Duodenal mucosa (tissue), 2 donors: ENCODE data around the gene SCAF1.

Experiments
- H3K27ac ChIP-seq: one replicate; pipeline ENCODE4 v1.7.0; 2013; ENCODE audit warnings: low read depth, low read length
- H3K27me3 ChIP-seq, 2 donors: one replicate each; pipeline ENCODE4 v1.7.0; 2013; ENCODE audit warnings: low read length in 2 of 2, control low read depth in 1 of 2; ENCODE audit not compliant: insufficient read depth in 2 of 2, control insufficient read depth in 1 of 2
- H3K36me3 ChIP-seq, 2 donors: one replicate each; pipeline ENCODE4 v1.7.0; 2013; ENCODE audit warnings: low read length in 2 of 2, control low read depth in 1 of 2; ENCODE audit not compliant: insufficient read depth in 2 of 2, control insufficient read depth in 1 of 2
- H3K4me1 ChIP-seq, 2 donors: one replicate each; pipeline ENCODE4 v1.7.0; 2013; ENCODE audit warnings: low read length in 2 of 2, control low read depth in 1 of 2; ENCODE audit not compliant: insufficient read depth in 2 of 2, control insufficient read depth in 1 of 2
- H3K4me3 ChIP-seq, 2 donors: one replicate each; pipeline ENCODE4 v1.7.0; 2013; ENCODE audit warnings: low read length in 2 of 2, low read depth in 1 of 2
- H3K9ac ChIP-seq, 2 donors: one replicate each; pipeline ENCODE4 v1.7.0; 2013; ENCODE audit warnings: low read length in 2 of 2, low read depth in 1 of 2
- H3K9me3 ChIP-seq, 2 donors: one replicate each; pipeline ENCODE4 v1.7.0; 2013; ENCODE audit warnings: low read length in 2 of 2, control low read depth in 1 of 2; ENCODE audit not compliant: control insufficient read depth in 1 of 2

The SCAF1 gene

DNA sequence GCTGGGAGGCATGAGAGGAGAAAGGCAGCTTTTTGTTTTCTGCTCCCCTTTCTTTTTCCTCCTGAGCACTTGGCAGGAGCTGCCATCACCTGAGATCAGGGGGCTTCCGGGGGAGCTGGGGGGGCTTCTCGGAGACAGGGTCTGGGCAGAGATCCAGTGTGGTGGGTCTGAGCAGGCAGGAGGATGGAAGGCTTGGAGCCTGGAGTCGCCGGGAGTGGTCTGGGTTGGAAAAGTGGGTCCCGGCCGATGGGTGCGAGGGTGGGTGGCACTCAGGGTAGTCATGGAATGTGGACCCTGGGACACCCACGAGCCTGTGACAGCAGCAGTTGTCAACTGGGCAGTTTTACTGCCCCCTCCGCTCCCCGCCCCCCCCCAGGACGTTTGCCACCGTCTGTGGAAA is 45.1 kb downstream of the SCAF1 start:
- Histone ChIP-seq H3K9me3 (no peaks in the 10 kb centered on the region), H3K4me1 (peaks cover 15 to 27% of the 10 kb centered on the region in 2 donors), H3K36me3 (peaks cover 19 to 45% of the 10 kb centered on the region in 2 donors), H3K27ac (no peak overlapping the region), H3K9ac (no peak overlapping the region), H3K4me3 (no peak overlapping the region), H3K27me3 (peaks cover 11 to 24% of the 10 kb centered on the region in 2 donors)

- Histone ChIP-seq H3K4me1 (peaks cover 15 to 27% of the 10 kb centered on the region in 2 donors), H3K36me3 (peaks cover 15 to 41% of the 10 kb centered on the region in 2 donors)
Measured at GRCh38 chr19:49687566-49688316, 45.7 kb downstream of the SCAF1 start.

GRCh38 chr19:49688531-49689132 is 46.6 kb downstream of the SCAF1 start:
- Histone ChIP-seq H3K36me3 (peaks cover 14 to 37% of the 10 kb centered on the region in 2 donors), H3K9ac (no peak overlapping the region), H3K4me1 (peaks cover 15 to 27% of the 10 kb centered on the region in 2 donors), H3K9me3 (no peaks in the 10 kb centered on the region), H3K27ac (no peak overlapping the region), H3K4me3 (no peak overlapping the region), H3K27me3 (peaks cover 11 to 24% of the 10 kb centered on the region in 2 donors)

More at GRCh38 chr19:49687566-49688316, 45.7 kb downstream of the SCAF1 start:
- Histone ChIP-seq H3K9ac (no peak overlapping the region), H3K9me3 (no peaks in the 10 kb centered on the region), H3K27ac (no peak overlapping the region), H3K4me3 (no peak overlapping the region), H3K27me3 (peaks cover 11 to 24% of the 10 kb centered on the region in 2 donors)

DNA sequence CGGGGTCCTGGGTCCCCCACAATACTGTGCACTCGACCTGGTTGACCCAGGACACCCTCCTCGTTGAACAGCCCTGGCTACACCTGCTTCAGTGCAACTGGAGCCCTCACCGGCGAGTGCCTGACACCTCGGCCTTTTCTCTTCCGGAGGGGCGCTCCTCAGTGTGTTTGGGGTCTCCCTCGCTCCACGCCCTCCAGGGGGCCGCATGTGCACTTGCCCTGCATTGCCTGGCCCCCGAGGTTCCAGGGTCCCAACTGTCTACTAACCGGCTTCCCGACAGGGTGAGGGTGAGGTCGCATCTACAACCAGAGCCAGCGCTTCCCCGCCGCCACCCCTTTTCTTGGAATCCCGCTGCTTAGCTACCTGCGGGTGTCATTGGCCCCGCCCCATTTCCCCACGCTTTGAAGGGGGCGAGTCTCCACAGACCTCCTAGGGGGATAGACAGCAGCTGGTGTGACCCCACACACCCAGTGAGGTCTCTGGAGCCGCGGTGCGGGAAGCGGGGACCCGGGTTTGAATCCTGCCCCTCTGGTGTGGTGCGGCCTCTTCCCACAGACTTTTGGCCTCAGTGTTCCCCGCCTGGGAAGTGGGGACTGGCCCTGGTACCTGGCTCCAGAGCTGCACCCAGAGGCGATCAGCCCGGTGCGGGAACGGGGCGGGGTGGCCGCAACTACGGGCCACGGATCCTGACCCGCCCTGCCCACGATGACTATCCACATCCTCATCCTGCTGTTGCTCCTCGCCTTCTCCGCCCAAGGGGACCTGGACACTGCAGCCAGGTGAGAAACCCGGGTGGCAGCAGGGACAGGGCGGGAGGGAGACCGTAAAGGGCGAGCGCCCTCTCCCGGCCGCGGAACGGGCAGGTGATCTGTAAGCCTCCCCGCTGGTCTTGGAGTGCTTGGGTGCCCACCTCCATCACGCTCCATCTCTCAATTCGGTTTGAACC is 47.4 kb downstream of the SCAF1 start, which contains the start of gene ADM5:
ADM5 (plus strand) TSS at position 462 of the 946 bp plus-strand sequence; CDS start at position 706, 244 bp downstream.
- peak within 1 kb of the TSS; percentile 64 to 72 for H3K4me3 ChIP-seq
- no peak within 1 kb of the TSS for H3K27ac ChIP-seq
- peaks cover 8 to 29% of the 10 kb centered on the region in 2 donors for H3K36me3 ChIP-seq
- H3K9ac ChIP-seq: peak within 1 kb of the TSS in 1 of 2 donors; percentile 3
- no peaks in the 10 kb centered on the region for H3K9me3 ChIP-seq
- peaks cover 15 to 27% of the 10 kb centered on the region in 2 donors for H3K4me1 ChIP-seq
- H3K27me3 ChIP-seq: peaks cover 11 to 24% of the 10 kb centered on the region in 2 donors

DNA sequence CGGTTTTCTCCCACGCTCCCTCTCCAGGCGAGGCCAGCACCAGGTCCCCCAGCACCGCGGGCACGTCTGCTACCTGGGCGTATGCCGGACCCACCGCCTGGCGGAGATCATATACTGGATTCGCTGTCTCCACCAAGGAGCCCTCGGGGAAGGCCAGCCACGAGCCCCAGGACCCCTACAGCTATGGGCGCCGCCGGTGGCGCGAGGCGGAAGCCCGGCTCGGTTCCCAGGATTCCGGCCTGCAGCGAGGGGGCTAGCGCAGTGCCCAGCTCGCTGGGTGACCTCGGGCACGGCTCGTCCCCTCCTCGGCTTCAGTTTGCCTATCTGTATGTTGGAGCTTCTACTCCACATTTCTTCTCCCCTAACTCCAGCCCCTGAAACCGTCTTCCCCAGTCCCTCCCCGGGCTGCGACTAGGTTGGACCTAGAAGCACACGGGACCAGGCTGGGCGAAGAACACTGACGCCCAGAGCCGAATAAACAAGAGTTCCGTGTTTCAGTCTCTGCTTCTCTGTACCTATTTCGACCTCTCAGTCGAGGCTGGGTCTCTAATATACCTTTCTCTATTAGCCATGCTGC is 48.2 kb downstream of the SCAF1 start:
- peaks cover 11 to 24% of the 10 kb centered on the region in 2 donors for H3K27me3 ChIP-seq
- peak overlapping the region in 1 of 2 donors; percentile 3 for H3K9ac ChIP-seq
- no peak overlapping the region for H3K27ac ChIP-seq
- peak overlapping the region; percentile 64 to 72 for H3K4me3 ChIP-seq
- peaks cover 4 to 21% of the 10 kb centered on the region in 2 donors for H3K36me3 ChIP-seq
- H3K9me3 ChIP-seq: no peaks in the 10 kb centered on the region
- H3K4me1 ChIP-seq: peaks cover 15 to 27% of the 10 kb centered on the region in 2 donors

GRCh38 chr19:49690656-49691242 is 48.7 kb downstream of the SCAF1 start, which contains the start of gene CPT1C:
Gene CPT1C (plus strand): TSS chr19:49691116. CDS start chr19:49692253, 1,137 bp downstream.
- Histone ChIP-seq H3K36me3 (peaks cover 4 to 16% of the 10 kb centered on the region in 2 donors), H3K4me1 (peaks cover 15 to 27% of the 10 kb centered on the region in 2 donors), H3K9ac (peak within 1 kb of the TSS in 1 of 2 donors; percentile 3), H3K27ac (no peak within 1 kb of the TSS), H3K4me3 (peak within 1 kb of the TSS; percentile 64 to 72), H3K9me3 (no peaks in the 10 kb centered on the region), H3K27me3 (peaks cover 11 to 24% of the 10 kb centered on the region in 2 donors)

GRCh38 chr19:49691243-49692146 is 49.5 kb downstream of the SCAF1 start:
- Histone ChIP-seq H3K4me1 (peaks cover 15 to 27% of the 10 kb centered on the region in 2 donors), H3K9ac (no peak overlapping the region), H3K27me3 (peaks cover 11 to 24% of the 10 kb centered on the region in 2 donors), H3K4me3 (peak overlapping the region; percentile 64 to 72), H3K27ac (no peak overlapping the region), H3K36me3 (peaks cover 0 to 9% of the 10 kb centered on the region in 2 donors), H3K9me3 (no peaks in the 10 kb centered on the region)

- peaks cover 0 to 5% of the 10 kb centered on the region in 2 donors for H3K36me3 ChIP-seq
- H3K9ac ChIP-seq: no peak overlapping the region
- no peaks in the 10 kb centered on the region for H3K9me3 ChIP-seq
- peaks cover 15 to 27% of the 10 kb centered on the region in 2 donors for H3K4me1 ChIP-seq
- H3K27me3 ChIP-seq: peaks cover 11 to 24% of the 10 kb centered on the region in 2 donors
- no peak overlapping the region for H3K27ac ChIP-seq
- H3K4me3 ChIP-seq: no peak overlapping the region
Measured at GRCh38 chr19:49692147-49692506, 50.1 kb downstream of the SCAF1 start.
